ENCODE results near the gene IYD. TPM values are rescaled to one million over a fixed set of nuclear protein-coding genes. Genes with fewer than 3 reads are reported as not detected.

Gene IYD
- total RNA-seq, 1 donor = not detected

GRCh38 chr6:150394053-150394898, 25.5 kb downstream of the IYD start:
- no peak for TF ChIP-seq CTCF (IDR thresholded peaks at IDR 0.05; ENCODE audit: insufficient read depth, low read depth, low read length)
- no peak overlapping the region for H3K4me3 ChIP-seq (ENCODE audit: low read depth, low read length)
- DNase-seq (ENCODE audit: low read depth) = no peak

GRCh38 chr6:150394899-150395295, 26.1 kb downstream of the IYD start:
- DNase-seq (ENCODE audit: low read depth) = no peak
- TF ChIP-seq CTCF (IDR thresholded peaks at IDR 0.05; ENCODE audit: insufficient read depth, low read depth, low read length) = no peak

GRCh38 chr6:150395388-150396009, 26.7 kb downstream of the IYD start:
- peak; percentile 48 for DNase-seq (ENCODE audit: low read depth)
- peak; percentile 76 for TF ChIP-seq CTCF (IDR thresholded peaks at IDR 0.05; ENCODE audit: insufficient read depth, low read depth, low read length)
- H3K4me3 ChIP-seq (ENCODE audit: low read depth, low read length) = no peak overlapping the region

More at GRCh38 chr6:150394899-150395295, 26.1 kb downstream of the IYD start:
- no peak overlapping the region for H3K4me3 ChIP-seq (ENCODE audit: low read depth, low read length)

GRCh38 chr6:150403458-150404246, 34.8 kb downstream of the IYD start:
- DNase-seq (ENCODE audit: low read depth) = peak; percentile 44
- no peak overlapping the region for H3K4me3 ChIP-seq (ENCODE audit: low read depth, low read length)
- TF ChIP-seq CTCF (IDR thresholded peaks at IDR 0.05; ENCODE audit: insufficient read depth, low read depth, low read length) = no peak

GRCh38 chr6:150406948-150407347, 38.1 kb downstream of the IYD start:
- TF ChIP-seq CTCF (IDR thresholded peaks at IDR 0.05; ENCODE audit: insufficient read depth, low read depth, low read length) = no peak
- no peak for DNase-seq (ENCODE audit: low read depth)
- H3K4me3 ChIP-seq (ENCODE audit: low read depth, low read length) = no peak overlapping the region

GRCh38 chr6:150408842-150409241, 40.0 kb downstream of the IYD start:
- H3K4me3 ChIP-seq (ENCODE audit: low read depth, low read length) = no peak overlapping the region
- DNase-seq (ENCODE audit: low read depth) = no peak
- no peak for TF ChIP-seq CTCF (IDR thresholded peaks at IDR 0.05; ENCODE audit: insufficient read depth, low read depth, low read length)

All from fibroblast of villous mesenchyme (primary cell).